Immature natural killer cell (primary cell): ENCODE measurements around the gene STX18. TPM values are rescaled to one million over a fixed set of nuclear protein-coding genes. Genes with fewer than 3 reads are reported as not detected.

ENCODE experiments used
- DNase-seq, 3 donors: peaks; one replicate each; pipeline ENCODE4 v3.0.0; 2022; ENCODE audit warnings: mixed read lengths in 1 of 3
- H3K27ac Mint-ChIP-seq, 6 donors: one replicate each; pipeline ENCODE4 v1.8.0; 2020; ENCODE audit warnings: mixed read lengths in 6 of 6, mild to moderate bottlenecking in 5 of 6, inconsistent platforms in 4 of 6, moderate library complexity in 3 of 6
- H3K27me3 Mint-ChIP-seq, 3 donors: one replicate each; pipeline ENCODE4 v1.8.0; 2020 to 2021; ENCODE audit warnings: low read depth in 3 of 3, mild to moderate bottlenecking in 3 of 3, mixed read lengths in 3 of 3, moderate library complexity in 3 of 3, inconsistent platforms in 1 of 3
- H3K36me3 Mint-ChIP-seq, 3 donors: one replicate each; pipeline ENCODE4 v1.8.0; 2020; ENCODE audit warnings: mixed read lengths in 3 of 3, inconsistent platforms in 2 of 3, mild to moderate bottlenecking in 2 of 3
- H3K4me1 Mint-ChIP-seq, 2 donors: one replicate each; pipeline ENCODE4 v1.8.0; 2020; ENCODE audit warnings: inconsistent platforms in 2 of 2, mild to moderate bottlenecking in 2 of 2, mixed read lengths in 2 of 2, moderate library complexity in 1 of 2
- H3K4me3 Mint-ChIP-seq, 5 donors: one replicate each; pipeline ENCODE4 v1.8.0; 2020; ENCODE audit warnings: mild to moderate bottlenecking in 5 of 5, mixed read lengths in 5 of 5, inconsistent platforms in 3 of 5, moderate library complexity in 3 of 5
- H3K9me3 Mint-ChIP-seq, 6 donors: one replicate each; pipeline ENCODE4 v1.8.0; 2020; ENCODE audit warnings: mild to moderate bottlenecking in 6 of 6, mixed read lengths in 6 of 6, inconsistent platforms in 4 of 6, moderate library complexity in 3 of 6
- polyA plus RNA-seq, 3 donors: library from polyadenylated mRNA; unstranded; fragments of 300-500 nt; fragmentation: Illumina TruSeq; gene quantifications; one replicate each; pipeline ENCODE4 v1.2.3, GENCODE V29; 2021

Gene STX18
- polyA plus RNA-seq, 3 donors from 2014 or later = 22.5 to 26.6 (median 23.3) TPM

- Mint-ChIP-seq H3K27ac (peak overlapping the region; percentile 94 to 99 (median 97)), H3K9me3 (no peaks in the 10 kb centered on the region)
- no peak for DNase-seq
Measured at GRCh38 chr4:4542774-4543485, 1.1 kb upstream of the STX18 start.

GRCh38 chr4:4541040-4541631 is 712 bp downstream of the STX18 start:
- Mint-ChIP-seq H3K36me3 (peaks cover 0 to 10% (median 6%) of the 10 kb centered on the region in 3 donors), H3K4me3 (peak overlapping the region; percentile 97 to 99 (median 98)), H3K9me3 (no peaks in the 10 kb centered on the region), H3K27me3 (peaks cover 2 to 13% (median 3%) of the 10 kb centered on the region in 3 donors), H3K4me1 (peaks cover 46 to 86% of the 10 kb centered on the region in 2 donors), H3K27ac (peak overlapping the region; percentile 94 to 99 (median 97))
- DNase-seq = peak; percentile 44 to 51 (median 50)

More at GRCh38 chr4:4542774-4543485, 1.1 kb upstream of the STX18 start:
- Mint-ChIP-seq H3K4me3 (peak overlapping the region; percentile 97 to 99 (median 98)), H3K36me3 (peaks cover 10 to 21% (median 15%) of the 10 kb centered on the region in 3 donors), H3K27me3 (peaks cover 2 to 14% (median 3%) of the 10 kb centered on the region in 3 donors), H3K4me1 (peaks cover 46 to 68% of the 10 kb centered on the region in 2 donors)

- peak overlapping the region in 2 of 5 donors; percentile 5 to 23 for H3K4me3 Mint-ChIP-seq
- H3K4me1 Mint-ChIP-seq = peaks cover 46 to 84% of the 10 kb centered on the region in 2 donors
- H3K27ac Mint-ChIP-seq = peak overlapping the region in 2 of 6 donors; percentile 53 to 96
- no peak for DNase-seq
- H3K36me3 Mint-ChIP-seq = no peaks in the 10 kb centered on the region
- no peaks in the 10 kb centered on the region for H3K9me3 Mint-ChIP-seq
- peaks cover 2 to 13% (median 5%) of the 10 kb centered on the region in 3 donors for H3K27me3 Mint-ChIP-seq
Measured at GRCh38 chr4:4539481-4539880, 2.4 kb downstream of the STX18 start.

GRCh38 chr4:4535590-4535989 is 6.3 kb downstream of the STX18 start:
- Mint-ChIP-seq H3K36me3 (no peaks in the 10 kb centered on the region), H3K27me3 (peaks cover 0 to 2% (median 0%) of the 10 kb centered on the region in 3 donors), H3K4me1 (peaks cover 17 to 60% of the 10 kb centered on the region in 2 donors), H3K9me3 (no peaks in the 10 kb centered on the region), H3K27ac (no peak overlapping the region), H3K4me3 (no peak overlapping the region)
- DNase-seq = no peak

- Mint-ChIP-seq H3K36me3 (no peaks in the 10 kb centered on the region), H3K27ac (no peak overlapping the region), H3K9me3 (no peaks in the 10 kb centered on the region), H3K4me1 (peaks cover 8 to 50% of the 10 kb centered on the region in 2 donors), H3K27me3 (peaks cover 0 to 2% (median 1%) of the 10 kb centered on the region in 3 donors), H3K4me3 (no peak overlapping the region)
- no peak for DNase-seq
Measured at GRCh38 chr4:4534515-4535145, 7.2 kb downstream of the STX18 start.

GRCh38 chr4:4533461-4534169 is 8.2 kb downstream of the STX18 start:
- Mint-ChIP-seq H3K4me1 (peaks cover 0 to 40% of the 10 kb centered on the region in 2 donors), H3K4me3 (no peak overlapping the region), H3K36me3 (no peaks in the 10 kb centered on the region), H3K27me3 (peaks cover 0 to 2% (median 1%) of the 10 kb centered on the region in 3 donors), H3K9me3 (no peaks in the 10 kb centered on the region), H3K27ac (no peak overlapping the region)
- no peak for DNase-seq

GRCh38 chr4:4532371-4533154 is 9.3 kb downstream of the STX18 start:
- H3K4me1 Mint-ChIP-seq = peaks cover 0 to 30% of the 10 kb centered on the region in 2 donors
- H3K9me3 Mint-ChIP-seq = no peaks in the 10 kb centered on the region
- peaks cover 0 to 3% (median 0%) of the 10 kb centered on the region in 3 donors for H3K36me3 Mint-ChIP-seq
- no peak overlapping the region for H3K4me3 Mint-ChIP-seq
- H3K27me3 Mint-ChIP-seq = peaks cover 0 to 4% (median 1%) of the 10 kb centered on the region in 3 donors
- DNase-seq = no peak
- no peak overlapping the region for H3K27ac Mint-ChIP-seq

- H3K4me1 Mint-ChIP-seq = peaks cover 11 to 24% of the 10 kb centered on the region in 2 donors
- H3K4me3 Mint-ChIP-seq = no peak overlapping the region
- H3K36me3 Mint-ChIP-seq = peaks cover 0 to 3% (median 0%) of the 10 kb centered on the region in 3 donors
- H3K27me3 Mint-ChIP-seq = peaks cover 0 to 4% (median 1%) of the 10 kb centered on the region in 3 donors
- no peaks in the 10 kb centered on the region for H3K9me3 Mint-ChIP-seq
- no peak for DNase-seq
- no peak overlapping the region for H3K27ac Mint-ChIP-seq
Measured at GRCh38 chr4:4529392-4529791, 12.5 kb downstream of the STX18 start.

- Mint-ChIP-seq H3K27me3 (peaks cover 0 to 4% (median 1%) of the 10 kb centered on the region in 3 donors), H3K4me3 (no peak overlapping the region), H3K36me3 (peaks cover 0 to 3% (median 0%) of the 10 kb centered on the region in 3 donors), H3K9me3 (peaks cover 0 to 1% (median 0%) of the 10 kb centered on the region in 6 donors), H3K4me1 (peaks cover 20 to 30% of the 10 kb centered on the region in 2 donors), H3K27ac (peak overlapping the region in 1 of 6 donors; percentile 51)
- no peak for DNase-seq
Measured at GRCh38 chr4:4526401-4526800, 15.4 kb downstream of the STX18 start.

- peak; percentile 57 to 69 (median 59) for DNase-seq
- Mint-ChIP-seq H3K9me3 (peaks cover 0 to 1% (median 0%) of the 10 kb centered on the region in 6 donors), H3K36me3 (peaks cover 0 to 3% (median 0%) of the 10 kb centered on the region in 3 donors), H3K27ac (peak overlapping the region; percentile 88 to 96 (median 94)), H3K4me1 (peaks cover 25 to 40% of the 10 kb centered on the region in 2 donors), H3K27me3 (peaks cover 0 to 4% (median 0%) of the 10 kb centered on the region in 3 donors), H3K4me3 (peak overlapping the region; percentile 41 to 87 (median 73))
Measured at GRCh38 chr4:4524364-4524763, 17.5 kb downstream of the STX18 start.

GRCh38 chr4:4521731-4522130 is 20.1 kb downstream of the STX18 start:
- Mint-ChIP-seq H3K4me1 (peaks cover 47 to 66% of the 10 kb centered on the region in 2 donors), H3K9me3 (peaks cover 0 to 1% (median 0%) of the 10 kb centered on the region in 6 donors), H3K27ac (no peak overlapping the region), H3K36me3 (no peaks in the 10 kb centered on the region), H3K4me3 (no peak overlapping the region), H3K27me3 (peaks cover 0 to 2% (median 0%) of the 10 kb centered on the region in 3 donors)
- DNase-seq = no peak

- DNase-seq = no peak
- H3K27ac Mint-ChIP-seq = peak overlapping the region in 2 of 6 donors; percentile 7 to 55
- H3K27me3 Mint-ChIP-seq = peaks cover 0 to 2% (median 0%) of the 10 kb centered on the region in 3 donors
- H3K36me3 Mint-ChIP-seq = no peaks in the 10 kb centered on the region
- peaks cover 0 to 1% (median 0%) of the 10 kb centered on the region in 6 donors for H3K9me3 Mint-ChIP-seq
- H3K4me3 Mint-ChIP-seq = no peak overlapping the region
- H3K4me1 Mint-ChIP-seq = peaks cover 46 to 67% of the 10 kb centered on the region in 2 donors
Measured at GRCh38 chr4:4521136-4521535, 20.7 kb downstream of the STX18 start.
